ENCODE data around the gene ICAM4. TPM values are rescaled to one million over a fixed set of nuclear protein-coding genes. Genes with fewer than 3 reads are reported as not detected.

ICAM4 gene
- total RNA-seq, 1 donor from 2014 or later = 0.95 TPM

- Mint-ChIP-seq H3K4me3 (no peak overlapping the region), H3K4me1 (peaks cover 6% of the 10 kb centered on the region), H3K36me3 (ENCODE audit: low read depth) (peaks cover 72% of the 10 kb centered on the region), H3K9me3 (no peaks in the 10 kb centered on the region), H3K27me3 (no peaks in the 10 kb centered on the region), H3K27ac (no peak overlapping the region)
- POLR2A ChIA-PET = interaction anchor here (0.6 to 1.0 kb wide), 2 partner anchors 31 to 34 kb away, joined by 3 to 7 read pairs; partner anchors contain the start of gene ICAM5
- ATAC-seq (ENCODE audit: low read depth) (no peak), DNase-seq (no peak)
- no peak for TF ChIP-seq CTCF (IDR thresholded peaks at IDR 0.05)
- CTCF ChIA-PET = no interaction called here
- intact Hi-C loops (cut with micrococcal nuclease) = no loop called here
Observed at GRCh38 chr19:10320602-10321416, 34.1 kb downstream of the ICAM4 start.

GRCh38 chr19:10321417-10321797, 34.7 kb downstream of the ICAM4 start:
- ATAC-seq (ENCODE audit: low read depth) = no peak
- ChIA-PET POLR2A (interaction anchor here (0.6 to 1.0 kb wide), 2 partner anchors 32 to 34 kb away, joined by 3 to 7 read pairs; partner anchors contain the start of gene ICAM5), CTCF (no interaction called here)
- Mint-ChIP-seq H3K4me1 (no peaks in the 10 kb centered on the region), H3K27me3 (no peaks in the 10 kb centered on the region), H3K36me3 (ENCODE audit: low read depth) (peaks cover 71% of the 10 kb centered on the region), H3K27ac (no peak overlapping the region), H3K4me3 (no peak overlapping the region), H3K9me3 (no peaks in the 10 kb centered on the region)
- no peak for TF ChIP-seq CTCF (IDR thresholded peaks at IDR 0.05)
- no peak for DNase-seq
- intact Hi-C loops (cut with micrococcal nuclease) = no loop called here

- Mint-ChIP-seq H3K4me1 (no peaks in the 10 kb centered on the region), H3K4me3 (no peak overlapping the region), H3K36me3 (ENCODE audit: low read depth) (peaks cover 70% of the 10 kb centered on the region), H3K27ac (no peak overlapping the region), H3K9me3 (no peaks in the 10 kb centered on the region), H3K27me3 (no peaks in the 10 kb centered on the region)
- no peak for TF ChIP-seq CTCF (IDR thresholded peaks at IDR 0.05)
- DNase-seq (no peak), ATAC-seq (ENCODE audit: low read depth) (no peak)
- intact Hi-C loops (cut with micrococcal nuclease) = no loop called here
- POLR2A ChIA-PET = interaction anchor here (0.6 kb wide), 1 partner anchor 23 kb away, joined by 3 read pairs; no protein-coding TSS in a partner anchor
- CTCF ChIA-PET = no interaction called here
Observed at GRCh38 chr19:10321874-10322835, 35.4 kb downstream of the ICAM4 start.

GRCh38 chr19:10325732-10326131, 39.0 kb downstream of the ICAM4 start:
- POLR2A ChIA-PET = no interaction called here
- H3K27ac Mint-ChIP-seq = no peak overlapping the region
- H3K9me3 Mint-ChIP-seq = no peaks in the 10 kb centered on the region
- ATAC-seq (ENCODE audit: low read depth) = no peak
- no peaks in the 10 kb centered on the region for H3K4me1 Mint-ChIP-seq
- no peak for DNase-seq
- no peak for TF ChIP-seq CTCF (IDR thresholded peaks at IDR 0.05)
- intact Hi-C loops (cut with micrococcal nuclease) = no loop called here
- H3K4me3 Mint-ChIP-seq = no peak overlapping the region
- H3K36me3 Mint-ChIP-seq (ENCODE audit: low read depth) = peaks cover 77% of the 10 kb centered on the region
- CTCF ChIA-PET = no interaction called here
- no peaks in the 10 kb centered on the region for H3K27me3 Mint-ChIP-seq

- peaks cover 11% of the 10 kb centered on the region for H3K4me1 Mint-ChIP-seq
- POLR2A ChIA-PET = interaction anchor here (0.8 kb wide), 1 partner anchor 15 kb away, joined by 3 read pairs; no protein-coding TSS in a partner anchor
- peaks cover 67% of the 10 kb centered on the region for H3K36me3 Mint-ChIP-seq (ENCODE audit: low read depth)
- TF ChIP-seq CTCF (IDR thresholded peaks at IDR 0.05) = no peak
- H3K27me3 Mint-ChIP-seq = no peaks in the 10 kb centered on the region
- CTCF ChIA-PET = interaction anchor here (1.4 kb wide), 1 partner anchor 61 kb away, joined by 4 read pairs; no protein-coding TSS in a partner anchor
- intact Hi-C loops (cut with micrococcal nuclease) = no loop called here
- DNase-seq = no peak
- no peak for ATAC-seq (ENCODE audit: low read depth)
- H3K27ac Mint-ChIP-seq = no peak overlapping the region
- no peak overlapping the region for H3K4me3 Mint-ChIP-seq
- no peaks in the 10 kb centered on the region for H3K9me3 Mint-ChIP-seq
Observed at GRCh38 chr19:10327793-10328192, 41.0 kb downstream of the ICAM4 start.
